Endothelial cell of umbilical vein (primary cell): ENCODE results near the gene LEMD1. TPM values are rescaled to one million over a fixed set of nuclear protein-coding genes. Genes with fewer than 3 reads are reported as not detected.
A peak's percentile ranks its signal among the peaks of the same experiment; 100 is the strongest.

ENCODE experiments used
- BruUV-seq: library from RNA; stranded (reverse); fragments of 400-500 nt; replicated peaks from 2 replicates; lab custom pipeline; 2021; lab: Mats Ljungman, UMichigan
- CTCF ChIA-PET: fragments of 300-600, 350-600 bp; sonication (Branson Sonifier 250); formaldehyde crosslinking; loops from one replicate; lab custom pipeline; 2021; ENCODE audit warnings: antibody characterized with exemption, inconsistent platforms; lab: Charles Lee
- POLR2A ChIA-PET: fragments of 300-600, 350-600 bp; sonication (Branson Sonifier 250); formaldehyde crosslinking; loops from one replicate; lab custom pipeline; 2021; ENCODE audit warnings: antibody characterized with exemption, inconsistent platforms; lab: Charles Lee
- DNase-seq: peaks from one replicate; pipeline ENCODE4 v3.0.0-alpha.2; 2011; ENCODE audit warnings: low read depth, low spot score
- FAIRE-seq: peaks from 2 replicates; lab custom pipeline; 2011; peaks lifted over from hg19 to GRCh38; lab: Jason Lieb, UNC
- H2AFZ ChIP-seq: 2 replicates; pipeline ENCODE4 v1.6.0; 2012; ENCODE audit warnings: low read depth, low read length, control low read depth, inconsistent platforms
- H3K27ac ChIP-seq: 2 replicates; pipeline ENCODE4 v1.5.1; 2011; ENCODE audit warnings: low read depth, mild to moderate bottlenecking, control low read depth, low read length, moderate library complexity; ENCODE audit not compliant: insufficient read depth
- H3K27me3 ChIP-seq, 2 experiments: 2 replicates each; pipeline versions ENCODE4 v1.6.0 to v1.6.1; 2011; ENCODE audit warnings: low read length in 2 of 2, mixed read lengths in 1 of 2; ENCODE audit not compliant: control insufficient read depth in 2 of 2, insufficient read depth in 2 of 2
- H3K36me3 ChIP-seq, 2 experiments: 2 replicates in 1 of 2; 3 replicates in 1 of 2; pipeline ENCODE4 v1.5.1; 2011; ENCODE audit warnings: low read length in 2 of 2, mild to moderate bottlenecking in 1 of 2, moderate library complexity in 1 of 2; ENCODE audit not compliant: control insufficient read depth in 2 of 2, insufficient read depth in 2 of 2; ENCODE audit errors: extremely low read depth in 1 of 2
- H3K4me1 ChIP-seq: 3 replicates; pipeline ENCODE4 v1.5.1; 2011; ENCODE audit warnings: mild to moderate bottlenecking, low read length; ENCODE audit not compliant: control insufficient read depth, insufficient read depth; ENCODE audit errors: extremely low read depth
- H3K4me2 ChIP-seq: 2 replicates; pipeline ENCODE4 v1.6.1; 2011; ENCODE audit warnings: low read length, control low read depth, mixed read lengths; ENCODE audit not compliant: insufficient read depth
- H3K4me3 ChIP-seq, 3 experiments: fragments of 200-600 bp in 1 of 3; sonication (generic), shearing (Covaris generic) in 1 of 3; replicated peaks in 1 of 3; 2 replicates each; pipeline ENCODE4 v1.5.1; 2011 to 2016; ENCODE audit warnings: control low read depth in 3 of 3, low read length in 3 of 3, mild to moderate bottlenecking in 2 of 3, inconsistent platforms in 1 of 3, low read depth in 1 of 3, moderate library complexity in 1 of 3; ENCODE audit not compliant: insufficient read depth in 1 of 3
- H3K79me2 ChIP-seq: 2 replicates; pipeline ENCODE4 v1.6.0; 2012; ENCODE audit warnings: low read length, inconsistent platforms; ENCODE audit not compliant: control insufficient read depth, insufficient read depth
- H3K9ac ChIP-seq: replicated peaks from 2 replicates; pipeline ENCODE3; 2011; ENCODE audit warnings: low read length, control low read depth; ENCODE audit not compliant: insufficient read depth; ENCODE audit errors: extremely low read depth
- H3K9me1 ChIP-seq: replicated peaks from 3 replicates; pipeline ENCODE4 v1.6.0; 2011; ENCODE audit warnings: mild to moderate bottlenecking, low read length; ENCODE audit not compliant: control insufficient read depth, insufficient read depth; ENCODE audit errors: extremely low read depth
- H3K9me3 ChIP-seq: replicated peaks from 2 replicates; pipeline ENCODE4 v1.5.1; 2012; ENCODE audit warnings: low read length, inconsistent platforms; ENCODE audit not compliant: control insufficient read depth, insufficient read depth
- H4K20me1 ChIP-seq: replicated peaks from 2 replicates; pipeline ENCODE3; 2011; ENCODE audit warnings: mild to moderate bottlenecking, low read length; ENCODE audit not compliant: control insufficient read depth, insufficient read depth; ENCODE audit errors: extremely low read depth
- CTCF ChIP-seq, 2 donors: IDR thresholded peaks; 1 replicate in 1 of 2; 2 replicates in 1 of 2; pipeline ENCODE4 v1.5.1; 2011; ENCODE audit warnings: low read length in 2 of 2, mild to moderate bottlenecking in 2 of 2, moderate library complexity in 2 of 2, control low read depth in 1 of 2, inconsistent platforms in 1 of 2, low read depth in 1 of 2; ENCODE audit not compliant: insufficient read depth in 1 of 2; ENCODE audit errors: extremely low read depth in 1 of 2
- FOS ChIP-seq: IDR thresholded peaks from 2 replicates; pipeline ENCODE4 v1.6.1; 2011; ENCODE audit warnings: mild to moderate bottlenecking, low read length, moderate library complexity, borderline replicate concordance; ENCODE audit not compliant: insufficient read depth
- GATA2 ChIP-seq: IDR thresholded peaks from 2 replicates; pipeline ENCODE4 v1.7.0; 2011; ENCODE audit warnings: low read depth, mild to moderate bottlenecking, moderate library complexity, mixed read lengths, low read length; ENCODE audit not compliant: insufficient read length, insufficient read depth
- dilution Hi-C: fragments of 300-500 bp; cut with MboI; formaldehyde crosslinking; loops from one replicate; pipeline ENCODE4 v1.15.0; 2019; ENCODE audit warnings: low sequenced_read_pairs; ENCODE audit not compliant: extremely low pct_ligation_motif_present
- intact Hi-C: fragments of 100-400 bp; cut with micrococcal nuclease; formaldehyde crosslinking; loops from one replicate; pipeline ENCODE4 v1.10.0; 2022
- polyA plus RNA-seq, 4 experiments: library from polyadenylated mRNA; depleted of rRNA in 3 of 4; stranded (reverse) in 3 of 4; unstranded in 1 of 4; fragments of >200 nt; gene quantifications; 2 replicates each; pipeline versions ENCODE4 v1.2.1 to v1.2.3, GENCODE V29; 2011 to 2012; ENCODE audit warnings: missing spikeins in 1 of 4
- total RNA-seq: library from RNA; stranded (reverse); gene quantifications from 2 replicates; pipeline ENCODE4 v1.2.3, GENCODE V29; 2021

The LEMD1 gene
- total and polyA plus RNA-seq, 2 donors (not counting 3 experiments of a cell fraction or from before 2014, with no cell fraction given): not detected

GRCh38 chr1:205335692-205336091, 86.2 kb downstream of the LEMD1 start:
- CTCF ChIA-PET: interaction anchor here (0.6 to 21.6 kb wide), 25 partner anchors 8 to 393 kb away, joined by 3 to 1536 read pairs (median 4); no protein-coding TSS in a partner anchor
- H3K27ac ChIP-seq: no peak overlapping the region
- no peaks in the 10 kb centered on the region for H3K79me2 ChIP-seq
- peak; percentile 85 for DNase-seq
- no peaks in the 10 kb centered on the region for H4K20me1 ChIP-seq
- peaks cover 8 to 14% of the 10 kb centered on the region in 2 experiments for H3K27me3 ChIP-seq
- peak; percentile 88 for FAIRE-seq
- H3K9me3 ChIP-seq: no peaks in the 10 kb centered on the region
- H3K36me3 ChIP-seq: no peaks in the 10 kb centered on the region
- no peak overlapping the region for H2AFZ ChIP-seq
- BruUV-seq: no TSS peak
- dilution Hi-C loops: no loop called here
- no peak overlapping the region for H3K4me3 ChIP-seq
- no peaks in the 10 kb centered on the region for H3K9me1 ChIP-seq
- H3K9ac ChIP-seq: no peak overlapping the region
- TF ChIP-seq FOS (no peak), GATA2 (no peak), CTCF (IDR thresholded peaks at IDR 0.05; ENCODE audit: extremely low read depth in 1 of 2, insufficient read depth in 1 of 2, low read depth in 1 of 2, low read length in 2 of 2) (peak; percentile 97)
- no peaks in the 10 kb centered on the region for H3K4me1 ChIP-seq
- H3K4me2 ChIP-seq: no peak overlapping the region
- intact Hi-C loops: loop anchor here (1.0 kb wide), 2 partner anchors 150 to 189 kb away; no protein-coding TSS in a partner anchor
- POLR2A ChIA-PET: no interaction called here
